ENCODE data around the gene PCED1B.

PCED1B gene

GRCh38 chr12:47085815-47086252 lies 6.4 kb downstream of the PCED1B start:
- peaks cover 47% of the 10 kb centered on the region for H3K4me1 Mint-ChIP-seq
- H3K36me3 Mint-ChIP-seq (ENCODE audit: insufficient read depth) = peaks cover 3% of the 10 kb centered on the region
- ATAC-seq (replicated peaks; ENCODE audit: extremely low read depth, poor library complexity, severe bottlenecking) (peak; percentile 92), DNase-seq (ENCODE audit: low spot score in 2 of 2) (peak in 1 of 2 donors; percentile 24)
- H3K4me3 Mint-ChIP-seq = peak overlapping the region; percentile 51
- H3K27ac Mint-ChIP-seq (ENCODE audit: low read depth) = peak overlapping the region; percentile 98
- H3K27me3 Mint-ChIP-seq = no peaks in the 10 kb centered on the region
- H3K9me3 Mint-ChIP-seq = no peaks in the 10 kb centered on the region

GRCh38 chr12:47087088-47087688 lies 7.8 kb downstream of the PCED1B start:
- Mint-ChIP-seq H3K27ac (ENCODE audit: low read depth) (no peak overlapping the region), H3K9me3 (no peaks in the 10 kb centered on the region), H3K4me3 (no peak overlapping the region), H3K27me3 (no peaks in the 10 kb centered on the region), H3K4me1 (peaks cover 40% of the 10 kb centered on the region), H3K36me3 (ENCODE audit: insufficient read depth) (peaks cover 3% of the 10 kb centered on the region)
- no peak for ATAC-seq (replicated peaks; ENCODE audit: extremely low read depth, poor library complexity, severe bottlenecking)
- DNase-seq (ENCODE audit: low spot score in 2 of 2) = no peak

- peaks cover 38% of the 10 kb centered on the region for H3K4me1 Mint-ChIP-seq
- ATAC-seq (replicated peaks; ENCODE audit: extremely low read depth, poor library complexity, severe bottlenecking) = no peak
- H3K27me3 Mint-ChIP-seq = no peaks in the 10 kb centered on the region
- H3K27ac Mint-ChIP-seq (ENCODE audit: low read depth) = no peak overlapping the region
- peaks cover 3% of the 10 kb centered on the region for H3K36me3 Mint-ChIP-seq (ENCODE audit: insufficient read depth)
- DNase-seq (ENCODE audit: low spot score in 2 of 2) = no peak
- no peak overlapping the region for H3K4me3 Mint-ChIP-seq
- no peaks in the 10 kb centered on the region for H3K9me3 Mint-ChIP-seq
These were observed 8.9 kb downstream of the PCED1B start for GRCh38 chr12:47088021-47088944.

- H3K4me1 Mint-ChIP-seq = peaks cover 37% of the 10 kb centered on the region
- H3K27me3 Mint-ChIP-seq = no peaks in the 10 kb centered on the region
- ATAC-seq (replicated peaks; ENCODE audit: extremely low read depth, poor library complexity, severe bottlenecking) (no peak), DNase-seq (ENCODE audit: low spot score in 2 of 2) (no peak)
- peaks cover 2% of the 10 kb centered on the region for H3K36me3 Mint-ChIP-seq (ENCODE audit: insufficient read depth)
- no peak overlapping the region for H3K4me3 Mint-ChIP-seq
- no peak overlapping the region for H3K27ac Mint-ChIP-seq (ENCODE audit: low read depth)
- H3K9me3 Mint-ChIP-seq = no peaks in the 10 kb centered on the region
These were observed 11.6 kb downstream of the PCED1B start for GRCh38 chr12:47091009-47091408.

- Mint-ChIP-seq H3K4me3 (no peak overlapping the region), H3K9me3 (no peaks in the 10 kb centered on the region), H3K36me3 (ENCODE audit: insufficient read depth) (no peaks in the 10 kb centered on the region), H3K27ac (ENCODE audit: low read depth) (peak overlapping the region; percentile 95), H3K4me1 (peaks cover 43% of the 10 kb centered on the region), H3K27me3 (no peaks in the 10 kb centered on the region)
- ATAC-seq (replicated peaks; ENCODE audit: extremely low read depth, poor library complexity, severe bottlenecking) = no peak
- DNase-seq (ENCODE audit: low spot score in 2 of 2) = no peak
These were observed 15.4 kb downstream of the PCED1B start for GRCh38 chr12:47094804-47095203.

GRCh38 chr12:47095446-47096236 lies 16.2 kb downstream of the PCED1B start:
- Mint-ChIP-seq H3K36me3 (ENCODE audit: insufficient read depth) (no peaks in the 10 kb centered on the region), H3K27ac (ENCODE audit: low read depth) (peak overlapping the region; percentile 95), H3K4me3 (no peak overlapping the region), H3K4me1 (peaks cover 43% of the 10 kb centered on the region), H3K27me3 (no peaks in the 10 kb centered on the region), H3K9me3 (no peaks in the 10 kb centered on the region)
- ATAC-seq (replicated peaks; ENCODE audit: extremely low read depth, poor library complexity, severe bottlenecking) (no peak), DNase-seq (ENCODE audit: low spot score in 2 of 2) (no peak)

GRCh38 chr12:47097276-47097896 lies 18.0 kb downstream of the PCED1B start:
- DNase-seq (ENCODE audit: low spot score in 2 of 2) = no peak
- Mint-ChIP-seq H3K36me3 (ENCODE audit: insufficient read depth) (no peaks in the 10 kb centered on the region), H3K9me3 (no peaks in the 10 kb centered on the region), H3K27ac (ENCODE audit: low read depth) (no peak overlapping the region), H3K4me3 (no peak overlapping the region), H3K27me3 (no peaks in the 10 kb centered on the region), H3K4me1 (peaks cover 34% of the 10 kb centered on the region)
- ATAC-seq (replicated peaks; ENCODE audit: extremely low read depth, poor library complexity, severe bottlenecking) = no peak

GRCh38 chr12:47098099-47098498 lies 18.7 kb downstream of the PCED1B start:
- Mint-ChIP-seq H3K36me3 (ENCODE audit: insufficient read depth) (no peaks in the 10 kb centered on the region), H3K4me1 (peaks cover 29% of the 10 kb centered on the region)
- no peak for ATAC-seq (replicated peaks; ENCODE audit: extremely low read depth, poor library complexity, severe bottlenecking)

GRCh38 chr12:47099610-47100009 lies 20.2 kb downstream of the PCED1B start:
- Mint-ChIP-seq H3K36me3 (ENCODE audit: insufficient read depth) (no peaks in the 10 kb centered on the region), H3K4me3 (no peak overlapping the region), H3K4me1 (peaks cover 14% of the 10 kb centered on the region), H3K27ac (ENCODE audit: low read depth) (no peak overlapping the region), H3K27me3 (no peaks in the 10 kb centered on the region), H3K9me3 (no peaks in the 10 kb centered on the region)
- no peak for DNase-seq (ENCODE audit: low spot score in 2 of 2)
- ATAC-seq (replicated peaks; ENCODE audit: extremely low read depth, poor library complexity, severe bottlenecking) = no peak

More at GRCh38 chr12:47098099-47098498, 18.7 kb downstream of the PCED1B start:
- no peaks in the 10 kb centered on the region for H3K27me3 Mint-ChIP-seq
- no peaks in the 10 kb centered on the region for H3K9me3 Mint-ChIP-seq
- no peak overlapping the region for H3K4me3 Mint-ChIP-seq
- DNase-seq (ENCODE audit: low spot score in 2 of 2) = no peak
- H3K27ac Mint-ChIP-seq (ENCODE audit: low read depth) = no peak overlapping the region

- Mint-ChIP-seq H3K9me3 (no peaks in the 10 kb centered on the region), H3K36me3 (ENCODE audit: insufficient read depth) (no peaks in the 10 kb centered on the region), H3K27ac (ENCODE audit: low read depth) (no peak overlapping the region), H3K4me1 (peaks cover 12% of the 10 kb centered on the region), H3K27me3 (no peaks in the 10 kb centered on the region), H3K4me3 (no peak overlapping the region)
- no peak for ATAC-seq (replicated peaks; ENCODE audit: extremely low read depth, poor library complexity, severe bottlenecking)
- DNase-seq (ENCODE audit: low spot score in 2 of 2) = no peak
These were observed 20.7 kb downstream of the PCED1B start for GRCh38 chr12:47100160-47100559.

GRCh38 chr12:47102406-47102805 lies 23.0 kb downstream of the PCED1B start:
- no peaks in the 10 kb centered on the region for H3K9me3 Mint-ChIP-seq
- H3K4me3 Mint-ChIP-seq = no peak overlapping the region
- no peak for ATAC-seq (replicated peaks; ENCODE audit: extremely low read depth, poor library complexity, severe bottlenecking)
- H3K36me3 Mint-ChIP-seq (ENCODE audit: insufficient read depth) = no peaks in the 10 kb centered on the region
- no peaks in the 10 kb centered on the region for H3K27me3 Mint-ChIP-seq
- no peak for DNase-seq (ENCODE audit: low spot score in 2 of 2)
- H3K27ac Mint-ChIP-seq (ENCODE audit: low read depth) = no peak overlapping the region
- H3K4me1 Mint-ChIP-seq = peaks cover under 1% of the 10 kb centered on the region
